GM12878 (cell line): Measurements from ENCODE around the gene ATP5F1D. TPM values are rescaled to one million over a fixed set of nuclear protein-coding genes. Genes with fewer than 3 reads are reported as not detected.
A peak's percentile ranks its signal among the peaks of the same experiment; 100 is the strongest.

Experiments
- ETV6 ChIP-seq, 2 experiments: fragments of 450-650 bp in 1 of 2; IDR thresholded peaks in 1 of 2; conservative IDR thresholded peaks in 1 of 2; 2 replicates each; pipeline ENCODE4 v1.6.1; 2014; ENCODE audit warnings: antibody characterized with exemption in 1 of 2, borderline replicate concordance in 1 of 2, low read depth in 1 of 2, mild to moderate bottlenecking in 1 of 2, moderate library complexity in 1 of 2
- IRF4 ChIP-seq: IDR thresholded peaks from 2 replicates; pipeline ENCODE4 v1.6.1; 2011; ENCODE audit warnings: low read depth, low read length
- LARP7 ChIP-seq: fragments of 450-650 bp; IDR thresholded peaks from 2 replicates; pipeline ENCODE4 v1.6.1; 2017; ENCODE audit warnings: mild to moderate bottlenecking
- MEF2B ChIP-seq: fragments of 450-650 bp; IDR thresholded peaks from 2 replicates; pipeline ENCODE4 v1.6.1; 2018; ENCODE audit warnings: mild to moderate bottlenecking, moderate library complexity; ENCODE audit not compliant: partially characterized antibody, poor library complexity, severe bottlenecking
- NBN ChIP-seq: fragments of 450-650 bp; IDR thresholded peaks from 2 replicates; pipeline ENCODE4 v1.6.1; 2016
- NFXL1 ChIP-seq: fragments of 450-650 bp; IDR thresholded peaks from 2 replicates; pipeline ENCODE4 v1.6.1; 2017; ENCODE audit warnings: antibody characterized with exemption, mild to moderate bottlenecking, borderline replicate concordance
- NR2F1 ChIP-seq: fragments of 450-650 bp; conservative IDR thresholded peaks from 2 replicates; pipeline ENCODE4 v1.6.1; 2017; ENCODE audit warnings: mild to moderate bottlenecking
- PML ChIP-seq: IDR thresholded peaks from 2 replicates; pipeline ENCODE4 v1.6.1; 2012; ENCODE audit warnings: low read length, inconsistent platforms
- RBBP5 ChIP-seq: fragments of 200-600 bp; sonication (generic); conservative IDR thresholded peaks from 2 replicates; pipeline ENCODE4 v1.6.1; 2016
- RUNX3 ChIP-seq: IDR thresholded peaks from 2 replicates; pipeline ENCODE4 v1.6.1; 2012; ENCODE audit warnings: low read length, inconsistent platforms
- TCF12 ChIP-seq: IDR thresholded peaks from 2 replicates; pipeline ENCODE4 v1.6.1; 2011; ENCODE audit warnings: low read depth, mild to moderate bottlenecking, low read length
- polyA plus RNA-seq, 11 experiments: library from polyadenylated mRNA; depleted of rRNA in 4 of 11; unstranded in 6 of 11; stranded (reverse) in 5 of 11; fragments of >200 nt; fragmentation: Nextera tagmentation in 4 of 11; fragmentation: Illumina TruSeq in 1 of 11; extraction: Ambion mirVana in 4 of 11; extraction: Trizol in 1 of 11; gene quantifications; 1 replicate in 1 of 11; 2 replicates in 10 of 11; pipeline versions ENCODE4 v1.2.1 to v1.2.3, GENCODE V29; 2011 to 2016; ENCODE audit warnings: inconsistent platforms in 2 of 11, missing spikeins in 2 of 11, low read depth in 1 of 11
- total RNA-seq, 4 experiments: library from RNA; depleted of rRNA in 3 of 4; stranded (reverse); fragments of >200 nt in 3 of 4; fragmentation: Illumina TruSeq in 1 of 4; extraction: Trizol in 1 of 4; gene quantifications; 2 replicates each; pipeline versions ENCODE4 v1.2.1 to v1.2.3, GENCODE V29; 2013 to 2021
- TF ChIP-seq, protein P1 (sequence below): fragments of 450-650 bp; IDR thresholded peaks from 2 replicates; pipeline ENCODE4 v1.6.1; 2017; ENCODE audit warnings: mild to moderate bottlenecking, moderate library complexity
- TF ChIP-seq, protein P2 (sequence below): fragments of 450-650 bp; IDR thresholded peaks from 2 replicates; pipeline ENCODE4 v1.6.1; 2014; ENCODE audit warnings: mild to moderate bottlenecking
- TF ChIP-seq, protein P3 (sequence below): fragments of 450-650 bp; IDR thresholded peaks from 2 replicates; pipeline ENCODE4 v1.6.1; 2018; ENCODE audit warnings: mild to moderate bottlenecking, low read depth, moderate library complexity; ENCODE audit not compliant: partially characterized antibody
- TF ChIP-seq, protein P4 (sequence below): IDR thresholded peaks from 2 replicates; pipeline ENCODE4 v1.6.1; 2011; ENCODE audit warnings: low read depth, low read length, improper control_type of control experiment, borderline replicate concordance
- TF ChIP-seq, protein P5 (sequence below): fragments of 450-650 bp; IDR thresholded peaks from 2 replicates; pipeline ENCODE4 v1.6.1; 2017; ENCODE audit warnings: mild to moderate bottlenecking, moderate library complexity

Gene ATP5F1D
- total and polyA plus RNA-seq, 10 of the 15 experiments (the other 5 are each of a cell fraction or from before 2014, with no cell fraction given) = 7.2 to 357 (median 49.5) TPM

DNA sequence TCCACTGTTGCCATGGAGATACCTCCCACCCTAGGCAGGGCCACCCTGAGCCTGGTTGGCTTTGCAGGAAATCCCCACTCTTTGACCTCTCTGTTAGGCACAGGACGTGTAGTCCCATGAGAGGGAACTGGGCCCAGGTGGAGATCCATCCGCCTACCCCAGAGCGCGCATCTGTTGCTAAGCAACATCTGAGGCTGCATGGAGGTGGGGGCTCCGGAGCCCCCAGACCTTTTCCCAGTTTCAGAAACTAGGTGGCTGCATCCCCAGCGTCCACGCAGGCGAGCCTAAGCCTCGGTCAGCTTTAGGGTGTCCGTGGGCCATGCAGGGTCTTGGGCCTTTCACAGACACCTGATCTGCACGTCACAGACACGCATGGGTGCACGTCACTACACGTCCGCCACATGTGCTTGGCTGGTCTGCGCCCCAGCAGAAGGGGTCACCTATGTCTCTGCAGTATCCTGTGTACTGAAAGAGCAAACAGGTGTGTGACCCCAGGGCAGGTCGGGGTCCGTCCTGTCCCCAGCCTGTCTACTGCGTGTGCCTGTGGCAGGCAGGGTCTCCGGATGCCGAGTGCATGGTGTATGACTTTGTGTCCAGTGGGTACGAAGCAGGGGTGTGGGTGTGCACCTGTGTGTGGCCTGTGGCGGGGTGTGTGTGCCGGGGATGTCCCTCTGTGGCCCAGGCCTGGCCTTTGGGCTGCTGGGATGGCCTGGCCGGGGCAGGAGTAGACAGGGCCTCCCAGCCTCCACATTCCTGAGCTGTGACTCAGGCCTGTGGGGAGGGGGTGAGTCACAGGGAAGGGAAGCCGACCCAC lies 23.5 kb downstream of the ATP5F1D start (continued):
- TF ChIP-seq, protein P1, sequence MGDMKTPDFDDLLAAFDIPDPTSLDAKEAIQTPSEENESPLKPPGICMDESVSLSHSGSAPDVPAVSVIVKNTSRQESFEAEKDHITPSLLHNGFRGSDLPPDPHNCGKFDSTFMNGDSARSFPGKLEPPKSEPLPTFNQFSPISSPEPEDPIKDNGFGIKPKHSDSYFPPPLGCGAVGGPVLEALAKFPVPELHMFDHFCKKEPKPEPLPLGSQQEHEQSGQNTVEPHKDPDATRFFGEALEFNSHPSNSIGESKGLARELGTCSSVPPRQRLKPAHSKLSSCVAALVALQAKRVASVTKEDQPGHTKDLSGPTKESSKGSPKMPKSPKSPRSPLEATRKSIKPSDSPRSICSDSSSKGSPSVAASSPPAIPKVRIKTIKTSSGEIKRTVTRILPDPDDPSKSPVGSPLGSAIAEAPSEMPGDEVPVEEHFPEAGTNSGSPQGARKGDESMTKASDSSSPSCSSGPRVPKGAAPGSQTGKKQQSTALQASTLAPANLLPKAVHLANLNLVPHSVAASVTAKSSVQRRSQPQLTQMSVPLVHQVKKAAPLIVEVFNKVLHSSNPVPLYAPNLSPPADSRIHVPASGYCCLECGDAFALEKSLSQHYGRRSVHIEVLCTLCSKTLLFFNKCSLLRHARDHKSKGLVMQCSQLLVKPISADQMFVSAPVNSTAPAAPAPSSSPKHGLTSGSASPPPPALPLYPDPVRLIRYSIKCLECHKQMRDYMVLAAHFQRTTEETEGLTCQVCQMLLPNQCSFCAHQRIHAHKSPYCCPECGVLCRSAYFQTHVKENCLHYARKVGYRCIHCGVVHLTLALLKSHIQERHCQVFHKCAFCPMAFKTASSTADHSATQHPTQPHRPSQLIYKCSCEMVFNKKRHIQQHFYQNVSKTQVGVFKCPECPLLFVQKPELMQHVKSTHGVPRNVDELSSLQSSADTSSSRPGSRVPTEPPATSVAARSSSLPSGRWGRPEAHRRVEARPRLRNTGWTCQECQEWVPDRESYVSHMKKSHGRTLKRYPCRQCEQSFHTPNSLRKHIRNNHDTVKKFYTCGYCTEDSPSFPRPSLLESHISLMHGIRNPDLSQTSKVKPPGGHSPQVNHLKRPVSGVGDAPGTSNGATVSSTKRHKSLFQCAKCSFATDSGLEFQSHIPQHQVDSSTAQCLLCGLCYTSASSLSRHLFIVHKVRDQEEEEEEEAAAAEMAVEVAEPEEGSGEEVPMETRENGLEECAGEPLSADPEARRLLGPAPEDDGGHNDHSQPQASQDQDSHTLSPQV = no peak
- TF ChIP-seq, protein P2, sequence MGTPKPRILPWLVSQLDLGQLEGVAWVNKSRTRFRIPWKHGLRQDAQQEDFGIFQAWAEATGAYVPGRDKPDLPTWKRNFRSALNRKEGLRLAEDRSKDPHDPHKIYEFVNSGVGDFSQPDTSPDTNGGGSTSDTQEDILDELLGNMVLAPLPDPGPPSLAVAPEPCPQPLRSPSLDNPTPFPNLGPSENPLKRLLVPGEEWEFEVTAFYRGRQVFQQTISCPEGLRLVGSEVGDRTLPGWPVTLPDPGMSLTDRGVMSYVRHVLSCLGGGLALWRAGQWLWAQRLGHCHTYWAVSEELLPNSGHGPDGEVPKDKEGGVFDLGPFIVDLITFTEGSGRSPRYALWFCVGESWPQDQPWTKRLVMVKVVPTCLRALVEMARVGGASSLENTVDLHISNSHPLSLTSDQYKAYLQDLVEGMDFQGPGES = 0 out of 2 replicates have a peak, but pooled peaks have one; percentile 21
- TF ChIP-seq, protein P3, sequence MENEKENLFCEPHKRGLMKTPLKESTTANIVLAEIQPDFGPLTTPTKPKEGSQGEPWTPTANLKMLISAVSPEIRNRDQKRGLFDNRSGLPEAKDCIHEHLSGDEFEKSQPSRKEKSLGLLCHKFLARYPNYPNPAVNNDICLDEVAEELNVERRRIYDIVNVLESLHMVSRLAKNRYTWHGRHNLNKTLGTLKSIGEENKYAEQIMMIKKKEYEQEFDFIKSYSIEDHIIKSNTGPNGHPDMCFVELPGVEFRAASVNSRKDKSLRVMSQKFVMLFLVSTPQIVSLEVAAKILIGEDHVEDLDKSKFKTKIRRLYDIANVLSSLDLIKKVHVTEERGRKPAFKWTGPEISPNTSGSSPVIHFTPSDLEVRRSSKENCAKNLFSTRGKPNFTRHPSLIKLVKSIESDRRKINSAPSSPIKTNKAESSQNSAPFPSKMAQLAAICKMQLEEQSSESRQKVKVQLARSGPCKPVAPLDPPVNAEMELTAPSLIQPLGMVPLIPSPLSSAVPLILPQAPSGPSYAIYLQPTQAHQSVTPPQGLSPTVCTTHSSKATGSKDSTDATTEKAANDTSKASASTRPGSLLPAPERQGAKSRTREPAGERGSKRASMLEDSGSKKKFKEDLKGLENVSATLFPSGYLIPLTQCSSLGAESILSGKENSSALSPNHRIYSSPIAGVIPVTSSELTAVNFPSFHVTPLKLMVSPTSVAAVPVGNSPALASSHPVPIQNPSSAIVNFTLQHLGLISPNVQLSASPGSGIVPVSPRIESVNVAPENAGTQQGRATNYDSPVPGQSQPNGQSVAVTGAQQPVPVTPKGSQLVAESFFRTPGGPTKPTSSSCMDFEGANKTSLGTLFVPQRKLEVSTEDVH = no peak
- TF ChIP-seq NBN = peak; percentile 48; the same call in 1 of the 2 replicates
- TF ChIP-seq ETV6 (conservative IDR thresholded peaks at IDR 0.05 in 1 of 2, IDR thresholded peaks at IDR 0.05 in 1 of 2; ENCODE audit: borderline replicate concordance in 1 of 2, low read depth in 1 of 2) = no peak
- TF ChIP-seq MEF2B = peak; percentile 85
- TF ChIP-seq, protein P4, sequence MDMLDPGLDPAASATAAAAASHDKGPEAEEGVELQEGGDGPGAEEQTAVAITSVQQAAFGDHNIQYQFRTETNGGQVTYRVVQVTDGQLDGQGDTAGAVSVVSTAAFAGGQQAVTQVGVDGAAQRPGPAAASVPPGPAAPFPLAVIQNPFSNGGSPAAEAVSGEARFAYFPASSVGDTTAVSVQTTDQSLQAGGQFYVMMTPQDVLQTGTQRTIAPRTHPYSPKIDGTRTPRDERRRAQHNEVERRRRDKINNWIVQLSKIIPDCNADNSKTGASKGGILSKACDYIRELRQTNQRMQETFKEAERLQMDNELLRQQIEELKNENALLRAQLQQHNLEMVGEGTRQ = no peak
- TF ChIP-seq PML = no peak
- 0 out of 2 replicates have a peak, but pooled peaks have one; percentile 45 for TF ChIP-seq IRF4
- TF ChIP-seq NFXL1 = no peak
- peak; percentile 82; the same call in 1 of the 2 replicates for TF ChIP-seq TCF12
- no peak for TF ChIP-seq RUNX3
- TF ChIP-seq NR2F1 = peak; percentile 90
- peak; percentile 34 for TF ChIP-seq LARP7
- TF ChIP-seq, protein P5, sequence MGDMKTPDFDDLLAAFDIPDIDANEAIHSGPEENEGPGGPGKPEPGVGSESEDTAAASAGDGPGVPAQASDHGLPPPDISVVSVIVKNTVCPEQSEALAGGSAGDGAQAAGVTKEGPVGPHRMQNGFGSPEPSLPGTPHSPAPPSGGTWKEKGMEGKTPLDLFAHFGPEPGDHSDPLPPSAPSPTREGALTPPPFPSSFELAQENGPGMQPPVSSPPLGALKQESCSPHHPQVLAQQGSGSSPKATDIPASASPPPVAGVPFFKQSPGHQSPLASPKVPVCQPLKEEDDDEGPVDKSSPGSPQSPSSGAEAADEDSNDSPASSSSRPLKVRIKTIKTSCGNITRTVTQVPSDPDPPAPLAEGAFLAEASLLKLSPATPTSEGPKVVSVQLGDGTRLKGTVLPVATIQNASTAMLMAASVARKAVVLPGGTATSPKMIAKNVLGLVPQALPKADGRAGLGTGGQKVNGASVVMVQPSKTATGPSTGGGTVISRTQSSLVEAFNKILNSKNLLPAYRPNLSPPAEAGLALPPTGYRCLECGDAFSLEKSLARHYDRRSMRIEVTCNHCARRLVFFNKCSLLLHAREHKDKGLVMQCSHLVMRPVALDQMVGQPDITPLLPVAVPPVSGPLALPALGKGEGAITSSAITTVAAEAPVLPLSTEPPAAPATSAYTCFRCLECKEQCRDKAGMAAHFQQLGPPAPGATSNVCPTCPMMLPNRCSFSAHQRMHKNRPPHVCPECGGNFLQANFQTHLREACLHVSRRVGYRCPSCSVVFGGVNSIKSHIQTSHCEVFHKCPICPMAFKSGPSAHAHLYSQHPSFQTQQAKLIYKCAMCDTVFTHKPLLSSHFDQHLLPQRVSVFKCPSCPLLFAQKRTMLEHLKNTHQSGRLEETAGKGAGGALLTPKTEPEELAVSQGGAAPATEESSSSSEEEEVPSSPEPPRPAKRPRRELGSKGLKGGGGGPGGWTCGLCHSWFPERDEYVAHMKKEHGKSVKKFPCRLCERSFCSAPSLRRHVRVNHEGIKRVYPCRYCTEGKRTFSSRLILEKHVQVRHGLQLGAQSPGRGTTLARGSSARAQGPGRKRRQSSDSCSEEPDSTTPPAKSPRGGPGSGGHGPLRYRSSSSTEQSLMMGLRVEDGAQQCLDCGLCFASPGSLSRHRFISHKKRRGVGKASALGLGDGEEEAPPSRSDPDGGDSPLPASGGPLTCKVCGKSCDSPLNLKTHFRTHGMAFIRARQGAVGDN = no peak; the same call in 1 of the 2 replicates
- TF ChIP-seq RBBP5 = no peak
